PFSK-1 (cell line): Measurements from ENCODE around the gene AUH.

Experiments
- FOXP2 ChIP-seq: optimal IDR thresholded peaks from 2 replicates; pipeline ENCODE3; 2011; ENCODE audit warnings: borderline replicate concordance, control low read depth, inconsistent platforms; ENCODE audit not compliant: insufficient read depth; ENCODE audit errors: extremely low read length, extremely low read depth
- POLR2AphosphoS5 ChIP-seq: IDR thresholded peaks from 2 replicates; pipeline ENCODE4 v1.6.1; 2012; ENCODE audit warnings: low read depth, mild to moderate bottlenecking, control low read depth, low read length, moderate library complexity
- SIN3A ChIP-seq: IDR thresholded peaks from 2 replicates; pipeline ENCODE4 v1.6.1; 2012; ENCODE audit warnings: mild to moderate bottlenecking, low read length, moderate library complexity, borderline replicate concordance; ENCODE audit not compliant: insufficient read depth
- TAF1 ChIP-seq: IDR thresholded peaks from 2 replicates; pipeline ENCODE4 v1.6.1; 2012; ENCODE audit warnings: low read length, control low read depth, borderline replicate concordance; ENCODE audit not compliant: insufficient read depth
- TF ChIP-seq, protein P1 (sequence below), 2 experiments: IDR thresholded peaks; 2 replicates each; pipeline versions ENCODE4 v1.6.1 to v1.8.0; 2011 to 2012; ENCODE audit warnings: low read depth in 2 of 2, low read length in 2 of 2, control low read depth in 1 of 2, inconsistent platforms in 1 of 2, mild to moderate bottlenecking in 1 of 2, moderate library complexity in 1 of 2; ENCODE audit not compliant: insufficient read depth in 1 of 2

DNA sequence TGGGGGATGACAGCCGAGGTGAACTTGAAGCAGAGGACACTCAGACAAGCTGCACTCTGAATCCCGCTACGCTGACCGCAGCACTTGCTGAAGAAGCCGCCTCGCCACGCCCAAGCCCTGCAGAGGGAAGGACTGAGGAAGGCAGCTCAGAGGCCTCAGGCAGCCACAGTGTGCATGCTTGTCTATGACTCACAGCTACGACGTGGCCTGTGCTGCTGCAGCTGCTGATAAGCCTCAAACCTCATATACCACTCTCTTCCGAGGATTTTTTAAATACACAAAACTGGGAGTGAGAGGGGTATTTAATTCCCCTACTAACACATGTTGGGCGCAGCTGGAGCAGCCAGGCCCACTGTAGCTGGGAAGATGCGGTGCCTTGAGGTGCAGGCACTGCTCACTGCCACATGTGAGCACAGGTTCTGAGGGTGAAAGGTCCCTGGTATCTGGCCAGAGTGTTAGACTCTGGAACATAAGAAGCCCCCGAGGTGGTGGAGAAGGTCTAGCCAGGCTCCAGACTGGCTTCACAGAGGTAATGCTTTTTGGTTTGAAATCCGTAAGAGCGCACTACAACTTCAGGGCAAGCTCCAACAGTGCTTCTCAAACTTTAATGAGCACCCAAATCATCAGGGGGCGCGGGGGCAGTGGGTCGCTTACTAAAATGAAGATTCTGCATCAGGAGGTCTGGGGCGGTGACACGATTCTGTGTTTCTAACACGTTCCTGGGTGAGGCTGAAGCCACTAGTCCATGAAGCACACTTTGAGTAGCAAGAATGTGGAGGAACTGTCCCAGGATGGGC is 196.8 kb downstream of the AUH start:
- TF ChIP-seq POLR2AphosphoS5 (no peak), TAF1 (no peak), SIN3A (0 out of 2 replicates have a peak, but pooled peaks have one; percentile 30), FOXP2 (peak; percentile 62)
- TF ChIP-seq, protein P1, sequence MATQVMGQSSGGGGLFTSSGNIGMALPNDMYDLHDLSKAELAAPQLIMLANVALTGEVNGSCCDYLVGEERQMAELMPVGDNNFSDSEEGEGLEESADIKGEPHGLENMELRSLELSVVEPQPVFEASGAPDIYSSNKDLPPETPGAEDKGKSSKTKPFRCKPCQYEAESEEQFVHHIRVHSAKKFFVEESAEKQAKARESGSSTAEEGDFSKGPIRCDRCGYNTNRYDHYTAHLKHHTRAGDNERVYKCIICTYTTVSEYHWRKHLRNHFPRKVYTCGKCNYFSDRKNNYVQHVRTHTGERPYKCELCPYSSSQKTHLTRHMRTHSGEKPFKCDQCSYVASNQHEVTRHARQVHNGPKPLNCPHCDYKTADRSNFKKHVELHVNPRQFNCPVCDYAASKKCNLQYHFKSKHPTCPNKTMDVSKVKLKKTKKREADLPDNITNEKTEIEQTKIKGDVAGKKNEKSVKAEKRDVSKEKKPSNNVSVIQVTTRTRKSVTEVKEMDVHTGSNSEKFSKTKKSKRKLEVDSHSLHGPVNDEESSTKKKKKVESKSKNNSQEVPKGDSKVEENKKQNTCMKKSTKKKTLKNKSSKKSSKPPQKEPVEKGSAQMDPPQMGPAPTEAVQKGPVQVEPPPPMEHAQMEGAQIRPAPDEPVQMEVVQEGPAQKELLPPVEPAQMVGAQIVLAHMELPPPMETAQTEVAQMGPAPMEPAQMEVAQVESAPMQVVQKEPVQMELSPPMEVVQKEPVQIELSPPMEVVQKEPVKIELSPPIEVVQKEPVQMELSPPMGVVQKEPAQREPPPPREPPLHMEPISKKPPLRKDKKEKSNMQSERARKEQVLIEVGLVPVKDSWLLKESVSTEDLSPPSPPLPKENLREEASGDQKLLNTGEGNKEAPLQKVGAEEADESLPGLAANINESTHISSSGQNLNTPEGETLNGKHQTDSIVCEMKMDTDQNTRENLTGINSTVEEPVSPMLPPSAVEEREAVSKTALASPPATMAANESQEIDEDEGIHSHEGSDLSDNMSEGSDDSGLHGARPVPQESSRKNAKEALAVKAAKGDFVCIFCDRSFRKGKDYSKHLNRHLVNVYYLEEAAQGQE (IDR thresholded peaks at IDR 0.05; ENCODE audit: insufficient read depth in 1 of 2, low read depth in 2 of 2, low read length in 2 of 2) = 0 out of 4 replicates have a peak, but pooled peaks of 1 of the 2 experiments have one; percentile 22
